HG03457 (cell line): Measurements from ENCODE around the gene WFDC5.
"Not testable (repeated sequence)": the region's sequence is repeated elsewhere in the genome, so short reads cannot be mapped to it uniquely, and the experiment has no call there.

Experiments
- ATAC-seq: cut with Tn5 transposase; IDR thresholded peaks from one replicate; pipeline ENCODE4 v1.9.1; 2021; ENCODE audit warnings: moderate number of reproducible peaks; ENCODE audit not compliant: unreplicated experiment

The WFDC5 gene, protein sequence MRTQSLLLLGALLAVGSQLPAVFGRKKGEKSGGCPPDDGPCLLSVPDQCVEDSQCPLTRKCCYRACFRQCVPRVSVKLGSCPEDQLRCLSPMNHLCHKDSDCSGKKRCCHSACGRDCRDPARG

GRCh38 chr20:45114465-45115385 lies at the start of gene WFDC5:
TSS of gene WFDC5 (minus strand) at chr20:45115174. CDS start at chr20:45115083, 91 bp downstream.
- ATAC-seq = no peak

GRCh38 chr20:45163083-45163803 lies 48.3 kb upstream of the WFDC5 start:
- no peak for ATAC-seq

DNA sequence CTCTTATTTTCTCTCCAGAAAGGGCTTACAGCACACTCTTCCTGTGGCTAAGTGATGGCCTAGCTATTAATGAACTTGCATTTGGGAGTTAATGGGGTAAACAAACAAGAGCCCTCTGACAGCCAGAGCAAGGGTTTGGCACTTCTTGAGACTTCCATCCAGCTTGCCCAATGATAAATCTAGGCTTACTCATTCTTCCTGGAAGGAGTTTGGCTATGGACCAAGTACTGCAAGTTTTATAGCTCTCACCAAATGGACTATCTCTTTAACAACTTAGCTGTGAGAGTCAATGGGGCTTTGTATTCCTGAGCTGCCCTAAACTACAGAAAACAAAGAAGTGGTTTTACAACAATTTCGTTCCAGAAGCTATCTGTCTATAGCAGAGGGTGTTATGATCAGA lies 43.0 kb upstream of the WFDC5 start:
- ATAC-seq = no peak

GRCh38 chr20:45156713-45157112 lies 41.7 kb upstream of the WFDC5 start:
- no peak for ATAC-seq

GRCh38 chr20:45154794-45155193 lies 39.8 kb upstream of the WFDC5 start:
- not testable (repeated sequence) for ATAC-seq

- no peak for ATAC-seq
These were observed 39.2 kb upstream of the WFDC5 start for GRCh38 chr20:45154183-45154582.

DNA sequence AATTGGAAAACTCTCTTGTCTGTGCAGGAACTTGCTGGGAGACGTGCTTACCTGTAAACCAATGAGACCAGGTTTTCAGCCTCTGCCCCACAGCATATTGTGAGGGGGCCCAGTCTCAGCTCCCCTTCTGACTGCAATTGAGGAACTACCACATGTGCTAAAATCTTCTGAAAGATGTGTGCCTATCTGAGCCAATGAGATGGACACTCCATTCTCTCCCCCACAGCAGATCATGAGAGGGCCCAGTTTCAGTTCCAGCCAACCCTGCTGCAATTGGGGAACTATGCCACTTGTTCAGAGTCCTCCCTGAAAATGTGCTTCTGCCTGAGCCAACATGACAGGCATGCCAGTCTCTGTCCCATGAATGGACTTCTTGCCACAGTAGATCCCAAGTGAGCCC lies 38.8 kb upstream of the WFDC5 start:
- ATAC-seq = no peak

DNA sequence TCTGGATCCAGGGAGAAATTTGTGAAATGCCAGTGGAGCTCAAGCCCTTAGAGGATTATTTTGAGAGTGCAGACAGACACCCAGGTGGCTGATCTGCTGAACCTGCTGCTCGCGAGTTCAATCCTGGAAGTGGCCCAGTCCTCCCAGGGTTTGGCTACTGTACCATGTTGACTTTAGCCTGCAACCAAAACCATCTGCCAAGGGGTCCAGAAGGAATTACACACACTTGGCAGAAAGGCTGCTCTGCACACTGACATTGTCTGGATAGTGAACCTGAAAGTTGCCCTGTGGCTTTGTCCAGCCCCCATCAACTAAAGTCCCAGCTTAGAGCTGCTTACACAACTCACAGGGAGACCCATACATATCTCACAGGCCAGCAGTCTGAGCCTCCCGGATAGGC lies 38.2 kb upstream of the WFDC5 start:
- ATAC-seq = no peak

- ATAC-seq = no peak
These were observed 37.4 kb upstream of the WFDC5 start for GRCh38 chr20:45152405-45152804.

DNA sequence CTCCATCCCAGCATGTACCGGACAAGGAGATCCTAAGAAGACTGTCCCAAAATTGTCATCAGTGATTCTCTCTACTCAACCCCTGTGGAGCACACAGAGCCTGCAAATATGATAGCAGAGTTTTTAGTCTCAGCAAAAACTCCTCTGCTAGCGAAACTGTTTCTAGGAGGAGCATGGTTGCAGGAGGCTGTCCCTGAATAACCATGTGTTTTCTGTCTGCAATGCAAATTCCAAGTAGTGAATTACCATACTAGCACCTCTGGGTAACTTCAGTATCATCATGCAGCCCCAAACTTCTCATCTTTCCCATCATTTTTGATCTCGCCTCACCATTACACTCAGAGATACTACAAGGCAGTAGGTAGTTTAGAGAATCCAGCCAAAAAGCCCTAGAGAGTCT lies 34.1 kb upstream of the WFDC5 start:
- no peak for ATAC-seq

- ATAC-seq = no peak
These were observed 25.9 kb upstream of the WFDC5 start for GRCh38 chr20:45140836-45141235.

DNA sequence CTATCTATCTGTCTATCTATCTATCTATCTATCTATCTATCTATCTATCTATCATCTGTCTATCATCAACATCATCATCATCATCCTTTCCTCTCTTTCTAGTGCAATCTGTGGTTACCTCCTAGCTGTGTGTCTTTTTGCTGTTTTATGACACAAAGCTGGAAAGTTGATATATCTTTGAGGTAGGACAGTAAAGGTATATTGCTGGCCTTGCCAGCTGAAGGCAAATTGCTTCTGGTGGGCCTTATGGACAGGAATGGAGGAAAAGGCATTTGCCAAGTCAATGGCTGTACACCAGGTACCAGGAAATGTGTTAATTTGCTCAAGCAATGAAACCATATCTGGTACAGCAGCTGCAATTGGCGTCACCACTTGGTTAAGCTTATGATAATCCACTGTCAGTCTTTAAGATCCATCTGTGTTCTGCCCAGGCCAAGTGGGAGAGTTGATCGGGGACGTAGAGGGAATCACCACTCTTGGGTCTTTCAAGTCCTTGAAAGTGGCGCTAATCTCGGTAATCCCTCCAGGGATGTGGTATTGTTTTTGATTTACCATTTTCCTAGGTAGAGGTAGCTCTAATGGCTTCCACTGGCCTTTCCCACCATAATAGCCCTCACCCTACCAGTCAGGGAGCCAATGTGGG lies 24.9 kb upstream of the WFDC5 start:
- ATAC-seq = not testable (repeated sequence)

DNA sequence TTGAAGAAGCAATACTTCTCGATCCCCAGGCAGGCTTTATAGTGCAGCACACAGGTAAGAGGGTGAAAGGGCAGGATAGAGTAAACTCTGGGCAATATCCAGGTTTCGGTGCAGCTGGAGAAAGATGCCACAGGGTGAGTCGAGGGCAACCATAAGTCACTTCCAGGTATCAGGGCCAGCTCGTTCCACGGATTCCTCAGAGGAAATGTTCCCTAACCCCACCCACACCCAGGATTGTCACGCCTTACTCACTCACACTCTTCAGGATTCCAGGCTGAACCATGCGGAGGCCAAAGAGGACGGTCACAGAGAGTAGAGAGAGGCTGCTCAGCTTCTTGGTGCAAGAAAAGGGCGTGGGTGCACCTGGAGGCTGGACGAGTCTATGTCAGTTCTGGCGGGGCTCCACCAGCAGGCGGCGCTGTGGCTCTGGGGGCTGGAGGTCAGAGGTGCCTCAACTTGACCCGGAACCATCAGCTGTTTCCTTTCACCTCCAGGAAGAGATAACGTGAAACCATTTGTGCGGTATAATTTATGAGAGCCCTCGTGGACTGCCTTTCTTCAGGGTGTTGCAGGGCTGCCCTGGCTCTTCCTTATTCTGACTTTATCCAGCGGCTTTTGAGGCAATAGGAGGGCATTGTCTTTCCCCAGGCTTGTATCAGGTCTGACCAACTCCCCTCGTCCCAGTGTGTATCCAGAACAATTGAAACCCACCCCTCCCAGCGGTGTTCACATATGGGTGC lies 23.8 kb upstream of the WFDC5 start:
- ATAC-seq = no peak

- no peak for ATAC-seq
These were observed 21.9 kb upstream of the WFDC5 start for GRCh38 chr20:45136911-45137310.

DNA sequence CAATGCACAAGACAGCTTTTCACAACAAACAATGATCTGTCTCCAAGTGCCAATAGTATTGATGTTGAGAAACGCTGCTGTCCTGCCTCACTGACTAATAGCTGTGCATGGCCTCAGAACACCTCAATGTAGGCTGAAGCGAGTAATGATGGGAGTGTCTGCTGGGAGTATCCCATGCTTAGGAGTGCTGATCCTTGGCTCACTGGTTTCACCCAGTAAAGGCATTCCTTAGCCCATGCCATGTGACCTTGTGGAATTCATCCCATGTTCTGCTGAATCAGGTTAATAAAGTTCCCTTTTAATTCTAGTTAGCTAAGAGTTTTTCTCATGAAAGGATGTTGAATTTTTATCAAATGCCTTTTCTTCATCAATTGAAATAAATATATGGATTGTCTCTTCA lies 13.1 kb upstream of the WFDC5 start:
- no peak for ATAC-seq

DNA sequence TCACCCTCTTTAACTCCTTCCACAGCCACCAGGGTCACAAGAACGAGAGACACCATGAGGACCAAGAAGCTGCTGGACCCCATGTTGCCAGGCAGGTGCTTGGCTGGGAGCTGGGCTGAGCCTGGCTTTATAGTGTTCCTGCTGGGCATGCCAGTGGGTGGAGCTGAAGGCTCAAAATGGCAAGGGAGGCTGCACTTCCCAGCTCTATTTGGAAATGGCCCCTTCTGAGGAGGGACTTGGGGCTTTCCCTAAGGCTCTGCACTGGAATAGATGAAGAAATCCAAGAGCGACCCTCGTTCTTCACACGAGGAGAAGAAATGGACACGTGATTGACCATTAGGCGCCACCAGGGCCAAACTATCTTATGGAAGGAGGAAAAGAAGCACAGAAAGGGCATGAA lies 9.4 kb upstream of the WFDC5 start, which contains the start of gene WFDC12:
Gene WFDC12, minus strand, starts transcription at position 101 of the 400 bp plus-strand sequence. Its CDS starts 18 bp downstream, at position 83.
- ATAC-seq = no peak

GRCh38 chr20:45121388-45121787 lies 6.4 kb upstream of the WFDC5 start:
- ATAC-seq = no peak

GRCh38 chr20:45119556-45120266 lies 4.7 kb upstream of the WFDC5 start:
- ATAC-seq = no peak

DNA sequence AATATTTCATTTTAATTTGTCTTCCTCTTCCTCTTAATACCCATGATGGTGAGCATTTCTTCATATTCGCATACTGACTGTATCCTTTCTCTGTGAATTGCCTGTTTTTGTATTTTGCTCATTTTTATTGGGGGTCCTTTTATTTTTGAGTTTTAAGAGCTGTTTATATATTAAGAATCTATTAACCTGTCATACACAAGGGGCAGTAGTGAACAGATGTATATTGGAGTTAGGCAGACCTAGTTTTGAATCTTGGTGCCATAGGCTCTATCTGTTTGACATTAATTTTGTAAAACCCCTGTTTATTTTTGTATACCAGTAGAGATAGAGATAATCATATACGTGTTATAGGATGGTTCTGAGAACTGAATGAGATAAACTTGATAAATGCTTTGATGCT lies 3.1 kb upstream of the WFDC5 start:
- no peak for ATAC-seq

DNA sequence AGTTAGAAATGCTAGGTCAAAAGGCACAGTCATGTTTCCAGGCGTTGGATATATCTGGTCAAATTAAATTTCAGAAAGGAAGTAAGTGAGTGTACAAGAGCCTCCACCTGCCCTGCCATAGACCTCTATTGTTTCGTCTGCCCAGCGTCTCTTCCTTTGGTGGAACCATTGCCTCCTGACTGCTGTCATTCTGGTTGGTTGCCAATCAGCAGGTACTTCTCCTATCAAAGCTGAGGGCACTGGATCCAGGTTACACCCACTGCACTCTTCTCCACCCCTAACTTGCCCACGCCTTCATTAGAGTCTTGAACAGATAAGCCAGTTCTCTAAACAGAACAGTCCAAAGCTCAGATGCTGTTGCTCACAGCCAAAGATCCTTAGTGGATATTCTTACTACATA lies 2.6 kb upstream of the WFDC5 start:
- no peak for ATAC-seq
